Adrenal gland (tissue), 12 donors: ENCODE results near the gene SRBD1. TPM values are rescaled to one million over a fixed set of nuclear protein-coding genes. Genes with fewer than 3 reads are reported as not detected.
"Not testable (repeated sequence)": the region's sequence is repeated elsewhere in the genome, so short reads cannot be mapped to it uniquely, and the experiment has no call there.

Experiments
- DNase-seq, 7 donors: peaks; one replicate each; pipeline ENCODE4 v3.0.0-alpha.2; 2019 to 2020
- H3K27ac ChIP-seq, 5 donors: fragments of 200-600 bp; sonication (generic) in 4 of 5; 1 replicate in 3 of 5; 2 replicates in 2 of 5; pipeline versions ENCODE4 v1.5.1 to v1.8.0; 2016 to 2020; ENCODE audit warnings: mild to moderate bottlenecking in 1 of 5
- H3K27me3 ChIP-seq: fragments of 200-600 bp; 2 replicates; pipeline ENCODE4 v1.8.0; 2021
- H3K36me3 ChIP-seq, 2 donors: fragments of 200-600 bp; replicated peaks in 1 of 2; 1 replicate in 1 of 2; 2 replicates in 1 of 2; pipeline versions ENCODE4 v1.5.1 to v1.8.0; 2018 to 2022
- H3K4me1 ChIP-seq, 2 donors: fragments of 200-600 bp; replicated peaks in 1 of 2; 1 replicate in 1 of 2; 2 replicates in 1 of 2; pipeline versions ENCODE4 v1.5.1 to v1.8.0; 2018 to 2021
- H3K4me3 ChIP-seq, 4 donors: fragments of 200-600 bp; sonication (generic) in 3 of 4; one replicate each; pipeline ENCODE4 v1.5.1; 2016 to 2018
- H3K9me3 ChIP-seq, 3 donors: fragments of 200-600 bp; sonication (generic) in 1 of 3; replicated peaks in 1 of 3; 1 replicate in 2 of 3; 2 replicates in 1 of 3; pipeline versions ENCODE4 v1.5.1 to v1.8.0; 2016 to 2021
- POLR2A ChIP-seq, 2 donors: fragments of 450-650 bp; IDR thresholded peaks; one replicate each; pipeline ENCODE4 v1.6.1; 2017; ENCODE audit warnings: antibody characterized with exemption in 2 of 2, mild to moderate bottlenecking in 2 of 2, moderate library complexity in 1 of 2
- WGBS, 4 donors: extraction: QIAGEN DNeasy Blood & Tissue Kit in 2 of 4; methylation state at CpG; one replicate each; pipeline versions ENCODE4 v1.1.5 to v1.1.7; 2013 to 2017; 5-methylcytosine and 5-hydroxymethylcytosine counted together
- intact Hi-C, 2 donors: fragments of 100-400 bp; cut with DNase I; formaldehyde crosslinking; loops; one replicate each; pipeline versions ENCODE4 v1.14.1 to v1.15.0; 2022 to 2023
- polyA plus RNA-seq, 3 donors: library from polyadenylated mRNA; stranded (reverse); fragments of 200-250 nt in 2 of 3; fragments of 350-450 nt in 1 of 3; fragmentation: Illumina TruSeq in 1 of 3; extraction: RNeasy Lipid Tissue Mini Kit (QIAGEN cat#74804) in 1 of 3; gene quantifications; one replicate each; pipeline ENCODE4 v1.2.3, GENCODE V29; 2013 to 2014
- total RNA-seq, 9 donors: library from RNA; depleted of rRNA in 4 of 9; stranded (reverse); fragments of >200 nt in 4 of 9; fragments of 120-200 nt in 1 of 9; fragmentation: NEBNext Ultra II Directional in 1 of 9; extraction: Animal tissue kit (Norgen Biotek cat#: 25700) in 1 of 9; gene quantifications; one replicate each; pipeline versions ENCODE4 v1.1.0 to v1.2.4, GENCODE V29; 2013 to 2023
- TF ChIP-seq, protein P1 (sequence below), 6 experiments: fragments of 450-650 bp in 4 of 6; fragments of 200-600 bp in 2 of 6; sonication (generic) in 1 of 6; IDR thresholded peaks; 1 replicate in 5 of 6; 2 replicates in 1 of 6; pipeline versions ENCODE4 v1.5.1 to v1.8.0; 2016 to 2021; ENCODE audit warnings: antibody characterized with exemption in 6 of 6, mild to moderate bottlenecking in 2 of 6, moderate library complexity in 1 of 6
- donor health status: healthy with polysubstance abuse.
- donor health status: Bipolar disorder and iron deficiency.
- donor health status: DM: yes; HTN: yes; CAD: no.
- donor health status: DM: no; HTN: no; CAD: no.
- donor health status: DM: no; HTN: no; CAD: no.
- donor health status: DM: yes; HTN: yes; CAD: no.

The SRBD1 gene
- total and polyA plus RNA-seq, 12 donors, result 2.7 to 21.6 (median 13.8) TPM

DNA sequence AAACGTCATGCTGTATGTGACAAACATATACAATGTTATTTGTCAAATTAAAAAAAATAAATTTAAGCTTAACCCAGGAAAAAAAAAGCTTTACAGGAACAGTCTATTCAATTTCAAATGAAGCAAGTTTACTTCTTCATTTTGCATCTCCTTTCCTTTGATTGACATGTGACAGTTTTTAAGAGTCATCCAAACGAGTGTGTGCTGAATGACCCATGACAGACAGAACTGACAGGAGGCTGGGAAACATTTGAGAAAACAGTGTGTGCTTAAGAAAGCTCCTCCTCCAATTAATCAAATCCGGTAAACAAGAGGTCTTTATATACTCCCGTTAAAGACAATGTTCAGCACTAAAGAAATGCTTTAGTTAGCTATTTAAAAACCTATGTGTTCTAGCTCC, 177.7 kb downstream of the SRBD1 start:
- Histone ChIP-seq H3K9me3 (no peaks in the 10 kb centered on the region), H3K36me3 (no peaks in the 10 kb centered on the region), H3K4me3 (no peak overlapping the region), H3K27me3 (no peaks in the 10 kb centered on the region), H3K4me1 (peaks cover 0 to 7% of the 10 kb centered on the region in 2 donors), H3K27ac (no peak overlapping the region)
- no peak for DNase-seq
- TF ChIP-seq POLR2A (IDR thresholded peaks at IDR 0.05), result no peak
- TF ChIP-seq, protein P1, sequence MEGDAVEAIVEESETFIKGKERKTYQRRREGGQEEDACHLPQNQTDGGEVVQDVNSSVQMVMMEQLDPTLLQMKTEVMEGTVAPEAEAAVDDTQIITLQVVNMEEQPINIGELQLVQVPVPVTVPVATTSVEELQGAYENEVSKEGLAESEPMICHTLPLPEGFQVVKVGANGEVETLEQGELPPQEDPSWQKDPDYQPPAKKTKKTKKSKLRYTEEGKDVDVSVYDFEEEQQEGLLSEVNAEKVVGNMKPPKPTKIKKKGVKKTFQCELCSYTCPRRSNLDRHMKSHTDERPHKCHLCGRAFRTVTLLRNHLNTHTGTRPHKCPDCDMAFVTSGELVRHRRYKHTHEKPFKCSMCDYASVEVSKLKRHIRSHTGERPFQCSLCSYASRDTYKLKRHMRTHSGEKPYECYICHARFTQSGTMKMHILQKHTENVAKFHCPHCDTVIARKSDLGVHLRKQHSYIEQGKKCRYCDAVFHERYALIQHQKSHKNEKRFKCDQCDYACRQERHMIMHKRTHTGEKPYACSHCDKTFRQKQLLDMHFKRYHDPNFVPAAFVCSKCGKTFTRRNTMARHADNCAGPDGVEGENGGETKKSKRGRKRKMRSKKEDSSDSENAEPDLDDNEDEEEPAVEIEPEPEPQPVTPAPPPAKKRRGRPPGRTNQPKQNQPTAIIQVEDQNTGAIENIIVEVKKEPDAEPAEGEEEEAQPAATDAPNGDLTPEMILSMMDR (IDR thresholded peaks at IDR 0.05), result no peak
- intact Hi-C loops, result no loop called here
- WGBS, 4 donors, result 68 to 76% (median 72%) methylated on average over 4 of the region's 4 CpGs

DNA sequence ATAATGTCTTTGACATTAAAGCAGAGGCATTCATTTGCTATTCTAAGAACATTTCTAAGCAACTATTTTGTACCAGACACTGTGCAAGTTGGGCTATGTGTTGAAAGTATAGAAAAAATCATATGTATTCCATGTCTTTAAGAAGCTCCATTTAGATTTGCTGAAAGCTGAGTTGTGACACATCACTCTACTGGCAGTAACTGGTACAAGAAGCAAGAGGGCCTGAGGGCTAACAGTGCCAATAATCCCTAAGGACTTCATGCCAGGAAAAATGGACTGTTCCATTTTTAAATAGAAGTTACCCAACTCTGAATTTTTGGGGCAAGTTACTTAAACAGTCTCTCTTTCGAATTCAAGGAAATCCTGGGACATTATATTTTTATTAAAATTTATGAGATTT, 178.7 kb downstream of the SRBD1 start:
- Histone ChIP-seq H3K27me3 (no peaks in the 10 kb centered on the region), H3K36me3 (no peaks in the 10 kb centered on the region), H3K4me1 (peaks cover 0 to 7% of the 10 kb centered on the region in 2 donors), H3K4me3 (no peak overlapping the region), H3K27ac (no peak overlapping the region), H3K9me3 (no peaks in the 10 kb centered on the region)
- TF ChIP-seq, protein P1 (IDR thresholded peaks at IDR 0.05), result no peak
- TF ChIP-seq POLR2A (IDR thresholded peaks at IDR 0.05), result no peak
- intact Hi-C loops, result no loop called here
- no peak for DNase-seq
- WGBS, 4 donors, result 81 to 97% (median 88%) methylated on average over 1 of the region's 1 CpG

DNA sequence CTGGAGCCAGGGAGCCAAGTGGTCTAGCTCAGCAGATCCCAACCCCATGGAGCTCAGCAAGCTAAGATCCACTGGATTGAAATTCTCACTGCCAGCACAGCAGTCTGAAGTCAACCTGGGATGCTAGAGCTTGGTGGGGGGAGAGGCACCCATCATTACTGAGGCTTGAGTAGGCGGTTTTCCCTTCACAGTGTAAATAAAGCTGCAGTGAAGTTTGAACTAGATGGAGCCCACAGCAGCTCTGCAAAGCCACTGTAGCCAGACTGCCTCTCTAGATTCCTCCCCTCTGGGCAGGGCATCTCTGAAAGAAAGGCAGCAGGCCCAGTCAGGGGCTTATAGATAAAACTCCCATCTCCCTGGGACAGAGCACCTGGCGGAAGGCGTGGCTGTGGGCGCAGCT, 185.0 kb downstream of the SRBD1 start:
- H3K9me3 ChIP-seq, intact Hi-C loops, H3K4me1 ChIP-seq, H3K27me3 ChIP-seq, H3K27ac ChIP-seq, DNase-seq, H3K4me3 ChIP-seq, H3K36me3 ChIP-seq: not testable (repeated sequence)
- WGBS, 4 donors, result 90 to 100% (median 98%) methylated on average over 4 of the region's 4 CpGs

DNA sequence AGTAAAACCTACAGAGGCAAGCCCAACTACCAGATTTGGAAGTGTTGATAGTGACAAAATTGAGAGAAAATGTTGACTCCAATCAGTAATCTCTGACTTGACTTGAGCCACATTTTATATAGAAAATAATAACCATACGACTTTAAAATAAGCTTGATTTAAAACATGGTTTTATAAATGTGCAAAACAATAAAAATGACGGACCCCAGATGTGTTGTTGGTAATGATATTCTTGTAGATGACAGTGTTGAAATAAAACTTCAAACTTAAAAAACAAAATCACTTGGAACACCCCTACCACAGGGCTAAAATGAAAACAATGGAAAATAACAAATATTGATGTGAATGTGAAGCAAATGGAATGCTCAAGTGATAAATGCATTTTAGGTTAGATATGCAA, 188.1 kb downstream of the SRBD1 start:
- H3K9me3 ChIP-seq, result no peaks in the 10 kb centered on the region
- WGBS, 4 donors, result 86 to 91% (median 87%) methylated on average over 2 of the region's 2 CpGs
- H3K4me3 ChIP-seq, result no peak overlapping the region
- H3K27me3 ChIP-seq, result no peaks in the 10 kb centered on the region
- DNase-seq, result no peak
- TF ChIP-seq POLR2A (IDR thresholded peaks at IDR 0.05), result no peak
- TF ChIP-seq, protein P1 (IDR thresholded peaks at IDR 0.05), result no peak
- no peak overlapping the region for H3K27ac ChIP-seq
- intact Hi-C loops, result no loop called here
- no peaks in the 10 kb centered on the region for H3K4me1 ChIP-seq
- peaks cover 0 to 6% of the 10 kb centered on the region in 2 donors for H3K36me3 ChIP-seq

GRCh38 chr2:45418532-45418931, 192.5 kb downstream of the SRBD1 start:
- TF ChIP-seq, protein P1 (IDR thresholded peaks at IDR 0.05), result no peak
- no peak for TF ChIP-seq POLR2A (IDR thresholded peaks at IDR 0.05)
- intact Hi-C loops, result no loop called here
- Histone ChIP-seq H3K36me3 (peaks cover 0 to 6% of the 10 kb centered on the region in 2 donors), H3K27me3 (no peaks in the 10 kb centered on the region), H3K9me3 (no peaks in the 10 kb centered on the region), H3K27ac (no peak overlapping the region), H3K4me1 (peaks cover 0 to 4% of the 10 kb centered on the region in 2 donors), H3K4me3 (no peak overlapping the region)
- DNase-seq, result no peak
- 68 to 89% (median 80%) methylated on average over 3 of the region's 3 CpGs for WGBS, 4 donors
